GM21825 (cell line): ENCODE data around the gene HS6ST3.
"Not testable (repeated sequence)": the region's sequence is repeated elsewhere in the genome, so short reads cannot be mapped to it uniquely, and the experiment has no call there.

ENCODE experiments used
- ATAC-seq: cut with Tn5 transposase; IDR thresholded peaks from one replicate; pipeline ENCODE4 v1.9.1; 2021; ENCODE audit warnings: mild to moderate bottlenecking, moderate library complexity; ENCODE audit not compliant: unreplicated experiment

The HS6ST3 gene

GRCh38 chr13:96422002-96422401 is 332.1 kb downstream of the HS6ST3 start:
- no peak for ATAC-seq

DNA sequence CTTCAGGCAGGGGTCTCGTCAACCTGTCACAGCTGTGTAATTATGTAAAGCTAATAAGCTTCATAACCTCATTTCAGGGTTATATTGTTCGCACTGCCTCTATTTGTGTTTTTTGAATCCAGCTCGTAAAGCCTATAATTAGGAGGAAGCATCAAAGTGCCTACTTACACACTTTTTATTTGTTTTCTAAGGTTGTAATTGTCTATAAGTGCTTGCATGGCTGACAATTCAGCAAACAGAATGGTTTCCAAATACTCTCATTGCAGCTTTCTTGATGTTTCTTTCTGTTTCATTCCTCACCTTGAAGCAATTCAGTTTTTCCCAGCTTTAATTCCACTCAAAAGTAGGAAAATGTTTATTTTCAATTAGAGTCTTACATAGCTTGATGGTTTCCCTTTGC is 336.3 kb downstream of the HS6ST3 start:
- no peak for ATAC-seq

DNA sequence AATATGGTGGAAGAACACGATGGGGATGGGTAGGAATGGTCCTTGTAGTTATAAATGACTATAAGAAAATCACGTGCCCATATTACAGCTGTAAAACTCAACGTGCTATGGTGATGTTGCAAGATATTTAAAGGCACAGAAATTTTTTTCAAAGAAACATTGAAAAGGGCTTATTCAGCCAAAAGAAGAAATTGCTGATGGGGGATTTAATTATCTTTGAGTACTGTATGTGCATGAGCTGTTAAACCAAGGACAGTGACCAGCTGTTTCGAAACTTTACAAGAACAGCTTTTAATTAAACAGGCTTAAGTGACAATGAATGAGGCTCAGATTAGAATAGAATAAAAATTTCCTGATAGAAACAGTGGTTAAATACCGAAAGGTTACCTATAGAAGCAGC is 339.0 kb downstream of the HS6ST3 start:
- ATAC-seq, result no peak

DNA sequence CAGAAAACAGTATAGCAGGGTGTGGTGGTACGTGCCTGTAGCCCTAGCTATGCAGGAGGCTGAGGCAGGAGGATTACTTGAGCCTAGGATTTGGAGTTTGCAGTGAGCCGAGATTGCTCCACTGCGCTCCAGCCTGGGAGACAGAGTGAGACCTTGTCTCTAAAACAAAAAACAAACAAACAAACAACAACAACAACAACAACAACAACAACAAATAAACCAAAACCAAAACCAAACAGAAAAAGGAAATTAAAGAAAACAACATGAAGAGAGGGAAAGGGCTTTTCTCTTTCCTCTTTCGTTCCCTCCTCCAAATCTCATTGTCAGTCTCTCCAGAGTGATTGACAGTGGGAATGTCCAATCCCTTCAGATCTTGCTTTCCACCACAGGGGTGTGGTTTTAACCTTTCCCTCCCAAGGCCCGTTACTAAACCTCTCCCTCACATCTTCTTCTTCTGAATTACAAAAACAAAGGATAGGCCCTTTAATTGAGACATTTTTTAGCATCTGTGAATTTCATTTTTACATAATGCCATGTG is 341.2 kb downstream of the HS6ST3 start:
- ATAC-seq, result no peak

DNA sequence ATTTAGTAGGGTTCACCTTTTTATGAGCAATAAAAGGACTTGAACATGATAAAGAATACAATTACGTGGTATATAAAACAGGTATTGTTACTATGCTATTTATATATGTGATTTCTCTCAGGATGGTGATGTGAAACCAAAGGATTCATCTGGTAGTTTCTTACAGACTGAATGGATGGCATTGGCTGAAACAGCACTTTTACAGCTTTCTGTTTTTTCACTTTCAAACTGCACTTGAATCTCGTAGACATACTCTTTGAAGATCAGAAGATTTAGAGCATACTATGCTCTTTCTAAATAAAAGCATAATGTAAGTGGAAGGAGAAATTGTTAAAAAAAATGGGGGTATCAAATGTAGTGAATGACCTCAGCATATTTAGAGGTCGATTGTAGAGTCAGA is 354.8 kb downstream of the HS6ST3 start:
- ATAC-seq, result no peak

GRCh38 chr13:96449920-96450319 is 360.0 kb downstream of the HS6ST3 start:
- no peak for ATAC-seq

DNA sequence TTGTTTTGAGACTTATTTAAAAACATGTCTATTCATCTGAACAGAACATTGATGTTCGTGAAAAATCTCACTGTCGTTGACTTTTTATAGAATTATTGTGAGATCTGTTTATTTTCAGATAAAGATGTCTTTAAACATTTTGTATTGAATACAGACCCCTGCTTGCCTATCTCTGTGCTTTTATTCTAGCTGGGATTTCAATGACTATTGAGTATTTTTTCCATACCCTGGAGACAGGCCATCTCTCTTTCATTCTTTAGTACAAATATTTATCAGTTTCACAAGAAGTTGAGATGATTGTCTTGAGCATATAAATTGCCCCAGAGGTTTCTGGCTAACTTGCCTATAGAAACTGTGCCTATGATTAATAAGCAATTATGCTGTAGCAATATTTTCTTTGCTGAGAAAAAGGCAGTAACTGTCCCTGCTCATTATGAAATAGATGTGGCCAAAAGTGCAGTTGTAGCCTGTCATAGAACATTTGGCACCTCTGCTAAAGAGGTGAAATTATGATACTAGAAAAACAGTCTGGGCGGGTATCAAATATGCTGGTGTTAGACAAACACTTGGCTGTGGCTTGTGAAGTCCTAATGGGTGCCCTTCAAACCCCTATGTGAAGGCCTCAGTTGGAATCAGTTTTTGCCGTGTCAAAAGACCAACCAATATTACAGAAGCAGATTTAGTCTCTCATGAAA is 360.6 kb downstream of the HS6ST3 start:
- ATAC-seq, result no peak

DNA sequence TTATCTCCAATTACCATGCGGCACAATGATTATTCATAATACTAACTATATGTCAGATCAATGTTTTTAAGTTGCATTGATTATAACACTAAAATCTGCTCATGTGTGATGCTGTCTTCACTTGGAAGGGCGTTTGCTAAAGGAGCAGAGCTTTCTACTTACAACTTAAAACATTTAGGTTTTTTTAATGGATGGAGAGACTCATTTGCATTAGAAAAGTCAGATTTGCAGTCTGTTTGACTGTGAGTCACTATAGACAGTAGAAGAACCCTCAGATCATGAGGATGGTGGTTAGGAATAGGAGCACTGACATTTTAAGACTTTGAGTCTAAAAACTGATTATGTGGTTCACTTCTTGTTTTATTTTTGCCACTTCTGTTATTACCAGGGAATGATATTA is 364.6 kb downstream of the HS6ST3 start:
- ATAC-seq, result no peak

GRCh38 chr13:96460609-96461008 is 370.7 kb downstream of the HS6ST3 start:
- ATAC-seq, result no peak

GRCh38 chr13:96473526-96474180 is 383.7 kb downstream of the HS6ST3 start:
- no peak for ATAC-seq

DNA sequence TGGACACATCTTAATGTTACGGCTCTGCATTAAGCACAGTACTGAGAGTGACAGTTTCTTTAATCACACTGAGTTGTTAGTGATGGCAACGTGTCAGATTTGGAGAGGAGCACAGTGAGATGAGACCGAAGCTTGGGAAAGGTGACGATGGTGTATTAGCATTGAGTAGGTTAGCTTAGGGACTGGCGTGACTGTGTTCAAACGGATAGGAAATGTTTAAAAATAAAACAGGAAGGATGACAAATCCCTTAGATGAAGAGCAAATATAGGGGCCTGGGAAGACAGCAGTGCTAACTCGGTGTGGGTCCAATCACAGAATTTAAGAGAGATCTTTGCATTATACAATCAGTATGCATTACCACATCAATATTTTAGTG is 384.3 kb downstream of the HS6ST3 start:
- no peak for ATAC-seq

DNA sequence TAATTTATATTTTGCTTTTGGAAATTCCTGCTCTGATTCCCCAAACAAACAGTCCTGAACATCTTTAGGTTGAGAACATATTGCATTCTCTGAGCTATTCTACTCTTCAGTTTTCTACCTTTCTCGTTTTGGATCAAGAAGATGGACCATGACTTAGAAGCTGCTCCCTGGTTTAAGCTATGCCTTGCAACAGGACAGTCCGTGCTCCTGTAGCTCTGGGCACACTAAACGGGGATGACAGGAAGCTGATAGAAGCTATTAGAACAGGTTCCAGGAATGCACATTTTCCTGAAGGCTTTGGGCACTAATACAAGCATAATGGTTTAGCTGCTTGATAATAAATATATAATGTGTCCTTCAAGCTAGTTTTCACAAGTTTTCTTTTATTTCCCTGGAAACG is 385.2 kb downstream of the HS6ST3 start:
- ATAC-seq, result no peak

GRCh38 chr13:96481482-96481881 is 391.6 kb downstream of the HS6ST3 start:
- no peak for ATAC-seq

GRCh38 chr13:96490496-96490989 is 400.6 kb downstream of the HS6ST3 start:
- ATAC-seq, result no peak

- no peak for ATAC-seq
Measured at GRCh38 chr13:96491103-96491502, 401.2 kb downstream of the HS6ST3 start.

- no peak for ATAC-seq
Measured at GRCh38 chr13:96492766-96493165, 402.9 kb downstream of the HS6ST3 start.

DNA sequence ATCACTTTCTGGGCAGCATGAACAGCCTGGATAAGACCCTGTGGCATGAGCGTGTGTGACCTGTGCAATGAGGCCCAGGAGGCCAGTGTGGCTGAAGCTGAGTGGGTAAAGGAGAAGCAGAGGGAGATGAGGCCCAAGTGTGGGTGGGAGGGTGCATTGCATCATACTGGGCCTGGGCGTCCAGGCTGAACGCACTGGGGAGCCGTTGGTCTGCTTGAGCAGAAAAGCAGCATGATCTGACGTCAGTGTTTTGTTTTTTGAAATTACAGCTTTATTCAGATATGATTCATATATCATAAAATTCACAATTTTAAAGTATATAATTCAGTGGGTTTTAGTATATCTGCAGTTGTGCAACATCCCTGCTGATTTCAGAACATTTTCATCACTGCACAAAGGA is 409.7 kb downstream of the HS6ST3 start:
- no peak for ATAC-seq

DNA sequence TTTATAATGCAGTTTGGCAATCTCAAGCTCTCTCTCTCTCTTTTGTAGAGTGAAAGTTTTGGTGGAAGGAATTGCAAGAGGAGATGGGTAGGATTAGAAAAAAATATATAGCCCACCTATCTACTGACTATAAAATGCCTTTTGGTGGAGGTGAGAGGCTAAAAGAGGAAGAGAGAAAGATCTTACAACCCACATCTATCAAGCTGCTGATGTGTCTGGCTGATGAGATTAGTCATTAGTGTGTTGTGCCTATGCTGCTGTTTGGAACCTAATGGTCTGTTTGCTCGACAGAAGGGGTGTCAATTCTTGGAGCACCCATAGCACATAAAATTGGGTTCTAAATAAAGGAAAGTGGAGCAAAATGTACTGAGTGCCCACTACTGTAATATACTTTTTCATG is 411.0 kb downstream of the HS6ST3 start:
- ATAC-seq, result no peak

- no peak for ATAC-seq
Measured at GRCh38 chr13:96503481-96503880, 413.6 kb downstream of the HS6ST3 start.

DNA sequence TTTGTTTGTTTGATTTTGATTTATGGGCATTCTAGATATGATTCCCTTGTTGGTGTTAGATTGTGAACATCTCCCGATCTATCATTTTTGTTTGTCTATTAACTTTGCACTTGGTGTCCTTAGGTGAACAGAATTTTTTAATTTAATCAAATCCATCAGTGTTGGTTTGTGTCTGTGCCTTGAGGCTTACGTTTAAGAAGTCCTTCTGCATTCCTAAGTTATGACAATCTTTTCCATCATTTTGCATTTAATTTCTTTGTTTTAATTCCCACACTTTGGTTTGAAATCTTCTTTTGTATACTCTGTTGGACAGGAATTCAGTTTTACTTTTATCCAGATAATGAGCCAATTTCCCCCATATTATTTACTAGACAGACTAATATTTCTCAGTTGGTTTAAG is 421.7 kb downstream of the HS6ST3 start:
- no peak for ATAC-seq

DNA sequence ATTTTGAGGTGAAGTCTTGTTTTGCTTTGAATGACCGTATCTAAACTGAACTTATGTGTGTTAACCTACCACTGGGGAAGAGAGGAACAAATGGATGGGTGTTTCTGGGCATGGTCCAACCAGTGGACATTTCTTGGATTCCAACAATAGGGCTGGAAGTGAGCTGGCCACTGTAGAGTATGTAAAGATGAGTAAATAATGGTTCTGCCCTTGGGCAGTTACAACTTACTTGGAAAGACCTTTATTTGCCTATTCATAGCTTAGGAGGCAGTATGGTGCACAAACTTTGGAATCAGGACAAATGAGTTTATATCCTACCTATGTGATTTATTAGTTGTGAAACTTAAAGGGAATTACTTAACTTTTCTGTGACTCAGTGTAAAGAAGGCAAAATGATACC is 429.5 kb downstream of the HS6ST3 start:
- no peak for ATAC-seq

DNA sequence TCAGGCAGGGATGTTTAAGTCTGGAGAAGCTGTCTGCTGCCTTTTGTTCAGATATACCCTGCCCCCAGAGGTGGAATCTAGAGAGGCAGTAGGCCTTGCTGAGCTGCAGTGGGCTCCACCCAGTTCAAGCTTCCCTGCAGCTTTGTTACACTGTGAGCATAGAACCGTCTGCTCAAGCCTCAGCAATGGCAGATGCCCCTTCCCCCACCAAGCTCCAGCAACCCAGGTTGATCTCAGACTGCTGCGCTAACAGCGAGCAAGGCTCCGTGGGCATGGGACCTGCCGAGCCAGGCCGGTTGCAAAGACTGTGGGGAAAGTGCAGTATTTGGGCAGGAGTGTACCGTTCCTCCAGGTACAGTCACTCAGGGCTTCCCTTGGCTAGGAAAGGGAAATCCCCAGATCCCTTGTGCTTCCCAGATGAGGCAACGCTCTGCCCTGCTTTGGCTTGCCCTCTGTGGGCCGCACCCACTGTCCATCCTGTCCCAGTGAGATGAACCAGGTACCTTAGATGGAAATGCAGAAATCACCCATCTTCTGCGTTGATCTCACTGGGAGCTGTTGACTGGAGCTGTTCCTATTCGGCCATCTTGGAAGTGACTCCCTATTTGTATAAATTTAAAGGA is 434.6 kb downstream of the HS6ST3 start:
- not testable (repeated sequence) for ATAC-seq
